ENCODE measurements around the gene CLSTN1.
A peak's percentile ranks its signal among the peaks of the same experiment; 100 is the strongest.
"Not testable (repeated sequence)": the region's sequence is repeated elsewhere in the genome, so short reads cannot be mapped to it uniquely, and the experiment has no call there.

Gene CLSTN1

GRCh38 chr1:9716404-9717192 lies 107.2 kb downstream of the CLSTN1 start:
- no peak for TF ChIP-seq EZH2 (IDR thresholded peaks at IDR 0.05; ENCODE audit: borderline replicate concordance, low read length)
- TF ChIP-seq CTCF (IDR thresholded peaks at IDR 0.05; ENCODE audit: low read length) = no peak
- Histone ChIP-seq H2AFZ (ENCODE audit: low read length) (no peak overlapping the region), H3K9me3 (ENCODE audit: low read length) (no peaks in the 10 kb centered on the region), H3K9ac (ENCODE audit: low read length) (peak overlapping the region; percentile 66), H3F3A (ENCODE audit: insufficient read depth, low read length) (peaks cover 3% of the 10 kb centered on the region; the same call in 1 of the 2 replicates), H3K4me1 (ENCODE audit: insufficient read depth, low read length, severe bottlenecking) (peaks cover 60% of the 10 kb centered on the region), H3K9me2 (ENCODE audit: low read depth, low read length) (no peaks in the 10 kb centered on the region), H3K27me3 (ENCODE audit: insufficient read depth, low read length) (no peaks in the 10 kb centered on the region), H3K79me2 (ENCODE audit: insufficient read depth, low read length) (no peaks in the 10 kb centered on the region), H4K20me1 (ENCODE audit: insufficient read depth, low read length) (no peaks in the 10 kb centered on the region), H3K27ac (ENCODE audit: low read depth, low read length, poor library complexity, severe bottlenecking) (peak overlapping the region; percentile 89), H3K4me3 (ENCODE audit: low read depth, low read length, poor library complexity, severe bottlenecking) (peak overlapping the region; percentile 57), H3K36me3 (ENCODE audit: insufficient read depth, low read length) (peaks cover 40% of the 10 kb centered on the region; the same call in 1 of the 2 replicates), H3K4me2 (ENCODE audit: low read length) (peak overlapping the region; percentile 67)

DNA sequence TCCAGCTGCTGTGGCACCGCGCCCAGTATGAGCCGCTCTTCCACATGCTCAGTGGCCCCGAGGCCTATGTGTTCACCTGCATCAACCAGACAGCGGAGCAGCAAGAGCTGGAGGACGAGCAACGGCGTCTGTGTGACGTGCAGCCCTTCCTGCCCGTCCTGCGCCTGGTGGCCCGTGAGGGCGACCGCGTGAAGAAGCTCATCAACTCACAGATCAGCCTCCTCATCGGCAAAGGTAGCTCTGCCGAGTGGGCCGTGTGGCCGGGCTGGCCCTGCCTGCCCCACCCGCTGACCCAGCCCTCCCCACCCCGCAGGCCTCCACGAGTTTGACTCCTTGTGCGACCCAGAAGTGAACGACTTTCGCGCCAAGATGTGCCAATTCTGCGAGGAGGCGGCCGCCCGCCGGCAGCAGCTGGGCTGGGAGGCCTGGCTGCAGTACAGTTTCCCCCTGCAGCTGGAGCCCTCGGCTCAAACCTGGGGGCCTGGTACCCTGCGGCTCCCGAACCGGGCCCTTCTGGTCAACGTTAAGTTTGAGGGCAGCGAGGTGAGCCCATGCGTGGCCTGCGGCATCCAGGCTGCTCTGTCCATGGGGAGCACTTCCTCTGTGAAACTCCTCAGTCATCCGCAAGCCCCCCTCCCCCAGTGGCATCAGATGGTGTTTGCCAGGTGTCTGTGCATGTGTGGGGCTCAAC lies 108.1 kb downstream of the CLSTN1 start:
- Histone ChIP-seq H4K20me1 (ENCODE audit: insufficient read depth, low read length) (no peaks in the 10 kb centered on the region), H3K9me2 (ENCODE audit: low read depth, low read length) (no peaks in the 10 kb centered on the region), H3K36me3 (ENCODE audit: insufficient read depth, low read length) (peaks cover 48% of the 10 kb centered on the region; the same call in 1 of the 2 replicates), H3F3A (ENCODE audit: insufficient read depth, low read length) (peaks cover 3% of the 10 kb centered on the region; the same call in 1 of the 2 replicates), H3K4me1 (ENCODE audit: insufficient read depth, low read length, severe bottlenecking) (peaks cover 51% of the 10 kb centered on the region), H3K27ac (ENCODE audit: low read depth, low read length, poor library complexity, severe bottlenecking) (no peak overlapping the region), H3K9me3 (ENCODE audit: low read length) (no peaks in the 10 kb centered on the region), H3K27me3 (ENCODE audit: insufficient read depth, low read length) (no peaks in the 10 kb centered on the region), H2AFZ (ENCODE audit: low read length) (no peak overlapping the region), H3K9ac (ENCODE audit: low read length) (no peak overlapping the region), H3K4me3 (ENCODE audit: low read depth, low read length, poor library complexity, severe bottlenecking) (no peak overlapping the region), H3K4me2 (ENCODE audit: low read length) (no peak overlapping the region), H3K79me2 (ENCODE audit: insufficient read depth, low read length) (no peaks in the 10 kb centered on the region)
- TF ChIP-seq EZH2 (IDR thresholded peaks at IDR 0.05; ENCODE audit: borderline replicate concordance, low read length) (no peak), CTCF (IDR thresholded peaks at IDR 0.05; ENCODE audit: low read length) (no peak)

GRCh38 chr1:9714257-9714718 lies 109.5 kb downstream of the CLSTN1 start:
- H3F3A ChIP-seq (ENCODE audit: insufficient read depth, low read length) = peaks cover 3% of the 10 kb centered on the region; the same call in 1 of the 2 replicates
- peaks cover 50% of the 10 kb centered on the region; the same call in 1 of the 2 replicates for H3K36me3 ChIP-seq (ENCODE audit: insufficient read depth, low read length)
- H4K20me1 ChIP-seq (ENCODE audit: insufficient read depth, low read length) = no peaks in the 10 kb centered on the region
- no peak overlapping the region for H2AFZ ChIP-seq (ENCODE audit: low read length)
- H3K9me3 ChIP-seq (ENCODE audit: low read length) = no peaks in the 10 kb centered on the region
- peak overlapping the region; percentile 12 for H3K27ac ChIP-seq (ENCODE audit: low read depth, low read length, poor library complexity, severe bottlenecking)
- H3K27me3 ChIP-seq (ENCODE audit: insufficient read depth, low read length) = no peaks in the 10 kb centered on the region
- no peak overlapping the region for H3K4me2 ChIP-seq (ENCODE audit: low read length)
- H3K79me2 ChIP-seq (ENCODE audit: insufficient read depth, low read length) = no peaks in the 10 kb centered on the region
- H3K9ac ChIP-seq (ENCODE audit: low read length) = no peak overlapping the region
- no peak for TF ChIP-seq CTCF (IDR thresholded peaks at IDR 0.05; ENCODE audit: low read length)
- TF ChIP-seq EZH2 (IDR thresholded peaks at IDR 0.05; ENCODE audit: borderline replicate concordance, low read length) = no peak
- no peak overlapping the region for H3K4me3 ChIP-seq (ENCODE audit: low read depth, low read length, poor library complexity, severe bottlenecking)
- peaks cover 44% of the 10 kb centered on the region for H3K4me1 ChIP-seq (ENCODE audit: insufficient read depth, low read length, severe bottlenecking)
- H3K9me2 ChIP-seq (ENCODE audit: low read depth, low read length) = no peaks in the 10 kb centered on the region

DNA sequence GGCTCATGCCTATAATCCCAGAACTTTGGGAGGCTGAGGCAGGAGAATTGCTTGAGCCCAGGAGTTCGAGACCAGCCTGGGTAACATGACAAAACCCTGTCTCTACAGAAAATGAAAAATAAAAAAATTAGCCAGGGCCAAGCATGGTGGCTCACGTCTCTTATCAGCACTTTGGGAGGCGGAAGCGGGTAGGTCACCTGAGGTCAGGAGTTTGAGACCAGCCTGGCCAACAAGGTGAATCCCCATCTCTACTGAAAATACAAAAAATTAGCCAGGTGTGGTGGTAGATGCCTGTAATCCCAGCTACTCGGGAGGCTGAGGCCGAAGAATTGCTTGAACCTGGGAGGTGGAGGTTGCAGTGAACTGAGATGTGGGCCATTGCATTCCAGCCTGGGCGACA lies 111.0 kb downstream of the CLSTN1 start:
- not testable (repeated sequence) for H3K9ac ChIP-seq (ENCODE audit: low read length); H3K9me3 ChIP-seq (ENCODE audit: low read length); H3K9me2 ChIP-seq (ENCODE audit: low read depth, low read length); H3K4me2 ChIP-seq (ENCODE audit: low read length); H3K4me3 ChIP-seq (ENCODE audit: low read depth, low read length, poor library complexity, severe bottlenecking); H3K27me3 ChIP-seq (ENCODE audit: insufficient read depth, low read length); H4K20me1 ChIP-seq (ENCODE audit: insufficient read depth, low read length); H3K79me2 ChIP-seq (ENCODE audit: insufficient read depth, low read length); H3K27ac ChIP-seq (ENCODE audit: low read depth, low read length, poor library complexity, severe bottlenecking); H2AFZ ChIP-seq (ENCODE audit: low read length); H3F3A ChIP-seq (ENCODE audit: insufficient read depth, low read length)
- Histone ChIP-seq H3K4me1 (ENCODE audit: insufficient read depth, low read length, severe bottlenecking) (peaks cover 29% of the 10 kb centered on the region), H3K36me3 (ENCODE audit: insufficient read depth, low read length) (peaks cover 42% of the 10 kb centered on the region; the same call in 1 of the 2 replicates)

Measured in OCI-LY1 (cell line).